Measurements from ENCODE around the gene COMMD1.
"Not testable (repeated sequence)": the region's sequence is repeated elsewhere in the genome, so short reads cannot be mapped to it uniquely, and the experiment has no call there.

COMMD1 gene

DNA sequence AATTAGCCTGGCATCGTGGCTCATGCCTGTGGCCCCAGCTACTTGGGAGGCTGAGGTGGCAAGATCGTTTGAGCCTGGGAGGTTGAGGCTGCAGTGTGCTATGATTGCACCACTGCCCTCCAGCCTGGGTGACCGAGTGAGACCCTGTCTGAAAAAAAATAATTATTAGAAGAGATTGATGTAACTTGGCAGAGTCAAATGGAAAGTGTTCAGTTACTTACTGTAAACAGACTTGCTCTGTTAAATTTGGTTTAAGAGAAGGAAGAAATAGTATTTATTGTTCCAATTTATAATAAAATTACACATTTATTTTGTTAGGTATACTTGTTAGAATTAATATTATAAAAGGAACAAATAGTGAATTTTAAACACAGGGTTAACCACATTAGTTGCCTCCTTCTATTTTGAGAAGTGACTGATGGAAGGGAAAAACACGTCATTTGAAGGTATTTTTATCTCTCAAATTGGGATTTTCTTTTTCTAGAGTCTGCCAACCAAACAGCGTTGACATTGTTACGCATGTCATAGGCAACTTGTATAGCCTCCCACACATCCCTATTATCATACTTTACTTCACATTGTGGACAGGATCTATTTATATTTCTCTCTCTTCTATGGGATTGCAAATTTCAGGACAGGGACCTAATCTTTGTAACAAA lies 171.6 kb downstream of the COMMD1 start:
- no peak for DNase-seq

DNA sequence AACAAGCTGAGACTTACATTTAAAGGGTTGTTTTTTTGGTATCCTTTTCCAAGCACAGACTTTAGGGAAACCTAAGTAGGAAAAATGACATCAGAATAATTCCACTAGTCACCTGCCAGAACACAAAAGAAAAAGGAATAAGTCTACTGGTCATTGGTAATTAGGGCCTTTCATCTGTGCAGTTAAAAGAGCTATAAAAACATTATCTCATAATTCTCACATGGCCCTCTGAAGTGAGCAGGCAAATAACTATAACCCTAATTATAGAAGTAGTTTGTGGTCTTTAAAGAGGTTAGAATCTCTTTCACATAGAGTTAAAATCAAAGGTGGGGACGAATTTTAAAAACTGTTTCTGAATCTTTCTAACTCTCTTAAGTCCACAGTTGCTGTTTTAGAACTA lies 179.3 kb downstream of the COMMD1 start:
- DNase-seq: no peak

DNA sequence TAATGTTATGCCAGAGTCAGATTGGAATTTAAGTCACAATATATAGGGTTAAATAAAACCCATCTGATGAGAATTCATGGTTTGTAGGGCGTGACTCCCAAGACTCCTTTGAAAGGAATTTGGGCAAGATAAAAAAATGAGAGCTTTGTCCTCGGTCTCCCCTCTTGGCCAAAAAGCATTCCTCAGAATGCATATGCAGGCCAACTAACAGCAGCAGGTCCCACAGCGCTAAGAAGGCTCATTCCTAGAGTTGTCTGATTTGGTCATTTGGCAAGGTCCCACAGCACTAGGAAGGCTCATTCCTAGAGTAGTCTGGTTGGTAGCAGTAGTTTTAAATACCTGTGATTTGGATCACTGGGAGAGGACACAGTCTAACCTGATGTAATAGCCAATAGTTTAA lies 184.2 kb downstream of the COMMD1 start:
- DNase-seq: no peak

DNA sequence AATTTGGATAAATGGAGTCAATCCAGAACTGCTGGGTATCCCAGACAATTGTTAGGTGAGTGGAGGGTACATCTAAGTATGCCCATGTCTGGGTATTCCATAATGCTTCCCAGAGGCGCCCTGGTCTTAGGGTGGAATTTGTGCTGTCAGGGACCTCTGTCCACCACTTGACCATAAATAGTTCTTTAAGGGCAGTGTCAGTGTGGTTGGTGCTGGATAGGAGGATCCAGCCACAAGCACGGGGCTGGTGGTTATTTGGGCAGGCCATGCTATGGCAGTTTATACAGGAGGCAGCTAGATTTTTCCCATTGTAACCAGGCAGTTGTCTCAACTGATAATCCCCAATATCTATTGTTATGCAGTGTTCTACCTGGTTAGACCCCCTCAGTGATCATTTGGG lies 186.0 kb downstream of the COMMD1 start:
- DNase-seq: no peak

DNA sequence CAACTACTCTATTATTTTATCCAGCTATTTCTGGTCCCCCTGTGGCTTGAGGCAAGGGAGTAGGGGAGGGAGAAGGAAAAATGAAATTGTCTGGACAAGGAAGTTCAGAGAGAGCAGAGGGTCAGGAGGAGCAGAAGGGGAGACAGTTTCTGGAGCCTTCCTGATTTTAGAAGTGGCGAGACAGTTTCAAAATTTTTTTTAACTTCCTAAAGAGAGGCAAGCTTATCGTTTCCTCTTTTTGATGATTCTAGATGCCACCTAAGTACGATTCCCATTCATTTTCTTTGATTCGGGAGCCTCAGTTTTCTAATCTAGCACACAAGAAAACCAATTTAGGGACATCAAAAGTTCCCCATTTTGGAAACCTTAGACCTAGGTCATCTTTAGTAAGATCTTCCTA lies 193.6 kb downstream of the COMMD1 start:
- no peak for DNase-seq

DNA sequence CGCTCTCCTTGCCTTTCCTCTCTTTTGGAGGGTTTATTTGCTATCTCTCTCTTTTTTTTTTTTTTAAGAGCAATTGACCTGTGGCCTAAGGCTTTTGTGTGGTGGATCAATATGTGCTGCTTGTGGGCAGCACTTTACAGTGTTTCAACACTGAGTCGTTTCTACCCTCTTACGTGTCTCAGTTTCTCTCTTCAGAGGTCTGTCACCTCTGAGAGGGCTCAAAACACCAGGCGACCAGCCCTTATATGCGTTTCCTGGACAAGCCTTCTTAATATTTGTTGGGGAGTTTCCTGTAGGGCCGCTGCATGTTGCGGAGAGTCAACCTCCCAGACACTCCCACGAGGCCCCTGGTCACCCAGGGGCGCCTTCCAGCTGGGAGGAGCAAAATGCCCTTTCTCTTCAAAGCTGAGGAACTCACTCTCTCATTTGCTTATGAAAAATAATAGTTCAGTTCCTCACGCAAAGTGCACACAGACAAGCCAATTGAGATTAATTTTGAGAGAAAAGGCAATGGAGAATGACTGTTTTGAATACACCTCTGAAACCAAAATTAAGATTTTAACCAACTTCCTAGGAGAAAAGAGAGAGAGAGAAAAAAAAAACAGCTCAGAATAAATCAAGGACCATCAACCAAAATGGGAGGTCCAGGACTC lies 194.2 kb downstream of the COMMD1 start:
- no peak for DNase-seq

DNA sequence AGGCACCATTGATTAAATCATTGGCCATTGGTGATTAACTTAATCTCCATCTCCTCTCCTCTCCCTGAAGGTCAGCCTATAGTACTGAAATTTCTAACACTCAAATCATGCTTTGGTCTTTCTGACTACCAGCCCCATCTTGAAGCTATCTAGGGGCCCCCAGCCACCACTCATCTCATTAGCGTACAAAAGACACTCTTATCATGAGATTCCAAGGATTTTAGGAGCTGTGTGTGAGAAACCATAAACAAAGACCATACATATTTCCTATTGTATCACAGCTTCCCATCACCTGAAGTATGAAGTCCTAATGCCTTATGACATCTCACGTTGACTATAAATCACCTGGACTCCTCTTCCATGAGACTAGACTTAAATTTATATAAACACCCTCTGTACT lies 196.4 kb downstream of the COMMD1 start:
- no peak for DNase-seq

DNA sequence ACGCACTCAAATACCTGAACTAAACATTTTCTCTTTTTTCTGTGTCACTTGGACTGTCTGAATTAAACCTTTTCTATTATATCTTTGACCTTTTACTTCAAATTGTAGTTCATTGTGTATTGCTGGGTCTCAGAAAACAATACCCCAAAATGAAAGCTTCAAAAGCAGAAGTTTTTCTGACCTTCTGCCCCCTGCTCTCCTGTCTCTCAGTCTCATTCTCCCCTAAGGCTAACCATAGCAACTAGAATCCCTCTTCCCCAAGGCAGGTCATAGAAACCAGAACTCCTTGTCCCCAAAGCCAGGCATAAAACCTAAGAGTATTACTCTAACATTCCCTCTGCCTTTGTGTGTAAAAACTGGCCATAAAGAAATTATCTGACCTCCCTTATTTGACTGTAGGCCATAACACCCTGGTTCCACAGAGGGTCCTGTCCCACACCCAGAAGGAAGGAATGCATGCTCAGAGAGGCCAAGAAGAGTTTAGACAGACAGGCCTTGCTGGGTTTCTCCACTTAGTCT lies 197.0 kb downstream of the COMMD1 start:
- DNase-seq: no peak

DNA sequence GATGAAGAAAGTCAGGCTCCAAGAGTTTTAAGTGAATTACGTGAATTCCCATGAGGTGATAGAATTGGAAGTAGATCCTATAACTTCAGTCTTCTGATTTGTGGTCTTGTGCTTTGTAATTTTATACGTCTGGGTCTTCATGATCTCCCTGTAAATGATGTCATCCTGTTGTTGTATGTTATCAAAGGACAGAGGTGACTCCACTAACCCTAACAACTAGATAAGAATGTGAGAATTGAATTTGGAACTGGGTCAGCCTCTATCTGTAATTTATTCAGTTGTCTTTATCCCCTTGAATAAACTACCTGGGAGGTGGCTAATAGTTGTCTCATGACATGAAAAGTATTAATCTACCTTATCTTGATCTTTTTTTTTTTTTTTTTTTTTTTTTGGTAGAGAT lies 204.1 kb downstream of the COMMD1 start:
- DNase-seq: no peak

DNA sequence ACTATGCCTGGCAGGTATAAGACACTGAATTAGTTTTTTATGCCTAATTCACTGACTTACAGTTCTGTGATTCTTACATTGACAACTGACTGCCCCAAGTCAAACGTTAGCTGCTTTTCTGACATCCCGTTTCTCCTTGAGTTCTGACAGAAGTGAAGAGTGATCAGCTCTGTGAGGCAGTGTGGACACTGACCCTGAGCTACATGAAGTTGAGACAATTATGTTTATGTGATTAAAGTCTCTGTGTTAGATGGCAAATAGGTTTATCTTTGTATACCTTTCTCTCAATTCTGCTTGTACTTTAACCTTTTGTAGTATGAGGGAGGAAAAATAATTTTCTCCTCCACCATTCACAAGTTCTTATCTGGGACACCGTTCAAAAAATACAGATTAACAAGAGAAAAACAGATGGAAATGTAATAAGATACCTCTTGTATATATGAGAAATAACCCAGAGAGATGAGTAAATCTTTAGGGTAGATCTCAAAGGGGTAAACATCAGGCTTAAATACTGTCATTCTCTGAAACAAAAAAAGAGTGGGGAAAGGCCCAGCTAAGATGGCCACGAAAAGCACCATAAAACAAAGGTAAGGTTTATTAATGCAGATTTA lies 205.0 kb downstream of the COMMD1 start:
- no peak for DNase-seq

DNA sequence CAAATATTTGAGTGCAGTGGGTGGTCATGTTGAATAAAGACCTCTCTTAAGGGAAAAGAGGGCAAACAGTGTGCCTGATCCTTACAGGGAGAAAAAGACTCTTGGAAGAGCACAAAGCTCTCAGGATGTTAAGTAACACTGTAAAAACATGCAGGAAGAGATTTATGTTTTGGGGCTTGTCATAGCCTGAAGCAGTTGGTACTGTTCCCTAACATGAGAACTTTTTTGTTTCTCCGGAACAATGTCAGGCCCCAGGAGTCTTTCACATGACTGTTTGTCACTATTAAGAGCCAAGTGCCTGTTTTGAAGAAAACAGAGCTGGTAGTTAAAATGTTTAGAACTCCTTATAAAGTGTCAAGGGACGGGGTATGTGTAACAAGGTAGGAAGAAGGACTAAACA lies 206.7 kb downstream of the COMMD1 start:
- DNase-seq: no peak

DNA sequence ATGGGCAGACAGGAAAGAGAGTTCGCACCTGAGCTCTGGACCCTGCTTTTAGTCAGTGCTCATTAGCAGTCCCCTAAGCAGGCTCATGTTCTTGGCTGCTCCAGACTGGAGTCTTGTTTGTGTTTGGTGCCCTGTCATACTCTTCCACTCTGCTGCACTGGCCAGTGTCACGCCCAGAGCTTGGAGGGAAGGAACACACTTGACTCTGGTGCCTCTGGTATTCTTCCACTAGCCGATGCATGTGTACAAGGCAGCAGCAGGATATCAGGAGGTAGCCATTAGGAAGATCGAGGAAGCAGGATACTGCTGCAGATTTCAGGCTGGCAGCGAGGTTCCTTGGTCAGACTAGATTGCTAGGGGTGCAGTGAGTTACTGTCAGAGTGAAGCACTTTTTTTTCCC lies 209.1 kb downstream of the COMMD1 start:
- DNase-seq: no peak

DNA sequence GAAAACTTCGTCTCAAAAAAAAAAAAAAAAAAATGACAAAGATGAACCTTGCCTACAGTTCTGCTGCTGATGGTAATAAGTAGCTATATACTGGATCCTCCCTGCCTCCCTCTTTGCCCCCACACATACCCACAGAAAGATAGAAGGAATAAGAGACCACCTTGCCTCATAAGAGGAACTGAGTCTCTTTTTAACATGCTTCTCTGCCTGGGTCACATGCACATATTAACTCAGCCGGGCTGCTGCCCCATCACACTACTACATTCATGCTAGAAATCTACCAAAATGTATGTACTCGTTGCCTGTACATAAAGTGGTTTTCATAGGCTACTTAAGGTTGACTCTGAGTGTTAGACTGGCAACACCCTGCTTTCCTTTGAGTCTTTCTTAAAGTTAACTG lies 211.5 kb downstream of the COMMD1 start:
- DNase-seq: no peak

DNA sequence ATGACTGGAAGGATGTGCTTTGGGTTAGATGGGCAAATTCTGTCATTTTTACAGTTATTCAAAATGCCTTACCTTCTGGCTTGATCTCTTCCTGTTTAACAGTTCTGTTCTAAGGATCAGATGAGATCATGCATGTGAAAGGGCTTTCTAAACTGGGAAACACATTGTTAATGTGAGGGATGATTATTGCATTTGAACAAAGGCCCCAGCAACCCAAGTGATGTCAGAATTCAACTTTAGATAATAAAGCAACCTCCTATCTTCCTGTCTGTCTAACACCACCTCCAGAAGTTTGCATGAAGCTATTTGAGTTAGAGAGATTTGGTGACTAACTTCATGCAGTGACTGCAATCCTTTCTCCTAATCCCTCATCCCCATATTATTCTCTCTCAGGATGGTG lies 212.7 kb downstream of the COMMD1 start:
- no peak for DNase-seq

DNA sequence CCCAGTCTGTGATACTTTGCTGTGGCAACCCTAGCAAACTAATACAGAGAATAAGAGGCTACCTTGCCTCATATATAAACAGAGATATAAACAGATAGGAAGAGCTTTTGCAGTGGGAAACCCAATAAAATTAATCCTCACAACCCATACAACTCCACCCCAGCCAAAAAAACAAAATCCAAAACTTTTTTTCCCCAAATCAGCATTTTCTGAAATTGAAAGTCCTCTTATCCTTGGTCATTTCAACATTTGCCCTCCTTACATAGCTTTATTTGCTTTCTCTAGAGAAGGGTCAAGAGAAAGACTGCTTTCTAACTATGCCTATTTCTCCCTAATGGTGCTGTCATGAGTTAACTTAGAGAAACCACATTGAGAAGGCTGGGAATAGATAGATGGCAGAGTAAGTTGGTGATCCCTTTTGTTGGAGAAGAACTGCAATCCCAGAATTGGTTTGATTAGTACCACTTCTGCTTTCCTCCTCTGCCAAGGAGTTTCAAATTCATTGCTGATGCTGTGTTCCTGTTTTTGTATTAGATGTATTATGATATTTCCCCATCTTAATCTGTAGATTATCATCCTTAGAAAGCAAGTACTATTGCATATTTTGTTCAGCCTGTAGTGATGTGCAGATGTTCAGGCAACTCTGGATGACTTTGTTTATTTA lies 214.0 kb downstream of the COMMD1 start:
- no peak for DNase-seq

DNA sequence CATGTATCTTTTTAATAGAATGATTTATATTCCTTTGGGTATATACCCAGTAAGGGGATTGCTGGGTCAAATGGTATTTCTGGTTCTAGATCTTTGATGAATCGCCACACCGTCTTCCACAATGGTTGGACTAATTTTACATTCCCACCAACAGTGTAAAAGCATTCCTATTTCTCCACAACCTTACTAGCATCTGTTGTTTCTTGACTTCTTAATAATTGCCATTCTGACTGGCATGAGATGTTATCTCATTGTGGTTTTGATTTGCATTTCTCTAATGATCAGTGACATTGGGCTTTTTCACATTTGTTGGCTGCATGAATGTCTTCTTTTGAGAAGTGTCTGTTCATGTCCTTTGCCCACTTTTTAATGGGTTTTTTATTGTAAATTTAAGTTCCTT lies 220.8 kb downstream of the COMMD1 start:
- DNase-seq: not testable (repeated sequence)

DNA sequence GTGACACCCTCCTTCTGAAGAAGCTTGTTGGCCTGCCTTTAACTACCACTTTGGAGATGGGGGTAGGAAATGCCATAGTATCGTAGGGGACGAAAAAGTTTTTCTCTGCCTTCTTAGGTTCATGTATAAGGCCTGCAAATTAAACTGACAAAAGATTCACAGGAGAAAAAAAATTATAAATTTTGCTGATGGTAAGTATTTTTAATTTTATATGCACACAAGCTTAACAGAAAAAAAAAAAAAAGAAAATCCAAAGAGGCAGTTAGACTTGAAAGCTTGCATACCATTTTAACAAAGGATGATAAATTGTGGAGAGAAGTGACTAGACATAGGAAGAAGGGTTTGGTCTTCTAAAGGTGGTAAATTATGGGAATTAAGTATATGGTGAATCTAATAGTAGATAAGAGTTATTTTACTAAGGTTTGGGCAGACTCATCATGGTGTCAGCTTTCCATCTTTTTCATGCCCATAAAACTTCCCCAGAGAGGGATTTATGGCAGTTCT lies 227.9 kb downstream of the COMMD1 start:
- DNase-seq: no peak

DNA sequence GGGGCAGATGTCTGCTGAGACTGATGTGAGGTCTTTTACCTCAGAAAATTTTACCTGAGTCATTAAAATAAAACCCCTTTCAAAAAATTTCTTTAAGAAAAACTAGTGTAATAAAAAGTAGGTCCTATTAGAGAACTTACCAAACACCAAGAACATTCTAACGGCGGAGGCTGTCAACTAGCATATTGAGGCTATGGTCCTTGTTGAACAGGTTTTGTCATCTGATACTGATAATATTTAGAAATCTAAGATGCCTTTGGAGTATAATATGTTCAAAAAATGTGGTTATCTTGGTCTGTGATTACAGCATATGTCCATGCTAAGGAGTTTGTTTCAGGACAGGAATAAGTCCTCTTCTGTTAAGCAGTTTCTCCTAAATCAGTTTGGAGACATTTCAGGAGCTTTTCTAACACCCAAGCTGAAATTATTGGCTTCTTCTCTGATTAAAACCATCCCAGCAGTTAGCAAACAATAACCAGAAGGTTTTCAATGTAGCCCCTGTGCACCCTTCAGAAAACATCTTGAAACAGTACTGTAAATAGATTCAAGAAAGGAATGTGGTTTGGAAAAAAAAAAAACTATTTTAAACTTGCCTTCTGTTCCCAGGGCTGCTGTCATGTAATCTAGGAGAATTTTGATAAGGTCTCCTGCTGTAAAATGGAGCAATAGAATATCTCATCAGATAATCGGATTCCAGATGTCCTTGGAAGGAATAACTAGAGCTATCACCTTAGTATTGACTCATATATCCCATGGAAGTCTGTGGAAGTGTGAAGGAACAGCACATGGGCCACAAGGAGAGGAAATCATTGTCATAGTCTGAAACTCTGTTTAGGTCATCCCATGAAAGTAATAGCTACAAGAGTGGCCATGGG lies 231.7 kb downstream of the COMMD1 start:
- no peak for DNase-seq

DNA sequence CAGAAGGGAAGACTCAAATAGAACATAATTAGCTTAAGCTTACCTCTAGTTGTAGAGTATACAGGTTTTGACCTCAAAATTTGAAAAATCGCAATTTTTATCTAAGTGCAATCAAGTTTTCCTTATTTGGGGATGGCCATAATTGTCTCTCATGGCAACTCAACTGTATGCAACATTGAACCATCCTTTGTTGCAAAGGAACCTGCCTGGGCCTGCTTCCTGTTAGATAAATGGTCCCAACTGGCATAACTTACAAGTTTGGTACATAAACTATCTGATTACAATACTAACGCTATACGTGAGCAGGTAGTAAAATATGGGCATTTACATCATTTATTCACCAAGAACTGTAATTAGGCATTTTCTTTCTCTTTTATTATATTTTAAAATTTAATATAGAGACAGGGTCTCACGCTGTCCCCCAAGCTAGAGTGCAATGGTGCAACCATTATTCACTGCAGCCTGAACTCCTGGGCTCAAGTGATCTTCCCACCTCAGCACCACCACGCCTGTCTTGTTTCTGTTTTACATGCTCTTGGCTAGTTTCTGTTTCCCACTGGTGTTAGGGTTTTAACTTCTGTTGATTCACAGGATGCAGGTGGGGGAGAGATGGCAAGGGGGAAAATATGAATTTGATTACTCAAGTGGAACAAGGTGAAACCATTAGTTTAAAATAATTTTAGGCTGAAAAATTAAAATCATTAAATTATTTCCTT lies 235.1 kb downstream of the COMMD1 start:
- no peak for DNase-seq

DNA sequence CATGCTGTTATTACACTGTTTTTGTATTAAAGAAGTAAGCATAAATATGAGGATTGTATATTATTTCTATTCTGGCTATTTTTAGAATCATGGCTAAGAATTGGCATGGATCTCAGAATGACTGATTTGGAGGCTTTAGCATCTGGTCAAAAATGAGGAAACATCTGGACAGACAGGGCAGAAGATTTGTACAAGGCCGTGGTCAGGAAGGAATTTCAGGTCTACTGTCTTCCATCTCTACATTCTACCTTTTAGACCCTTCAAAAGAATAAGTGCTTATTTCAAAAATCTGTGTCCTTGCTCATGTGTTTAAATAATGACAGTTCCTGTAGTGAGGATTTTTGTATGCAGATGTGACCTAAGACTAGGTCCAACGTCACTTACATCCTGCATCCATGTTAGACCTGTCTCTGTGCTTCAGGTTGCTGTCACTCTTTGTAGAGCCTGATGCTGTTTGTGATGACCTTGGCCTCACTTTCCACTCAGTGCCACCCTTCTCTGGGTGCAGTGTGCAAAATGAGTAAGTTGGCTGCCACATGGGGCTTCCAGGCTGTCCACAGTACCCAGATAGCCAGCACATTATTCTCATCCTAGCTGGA lies 235.8 kb downstream of the COMMD1 start:
- DNase-seq: no peak

DNA sequence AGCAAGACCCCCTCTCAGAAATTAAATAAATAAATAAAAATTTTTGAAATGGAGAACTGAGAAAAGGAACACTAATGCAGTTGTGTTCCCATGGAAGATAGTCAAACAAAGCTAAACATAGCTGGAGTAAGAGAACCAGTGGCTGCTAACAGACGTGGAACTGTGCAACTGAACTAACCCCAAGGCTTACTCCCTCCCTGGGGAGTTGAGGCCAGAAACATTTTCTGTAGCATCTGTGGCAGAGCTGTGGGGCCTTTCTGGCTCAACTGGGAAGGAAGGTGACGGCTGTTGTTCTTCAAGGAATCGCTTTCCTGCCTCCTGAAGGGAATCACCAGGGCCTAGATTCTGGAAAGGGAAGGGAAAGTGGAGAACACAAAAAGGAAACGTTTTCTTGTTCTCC lies 236.6 kb downstream of the COMMD1 start:
- DNase-seq: no peak

DNA sequence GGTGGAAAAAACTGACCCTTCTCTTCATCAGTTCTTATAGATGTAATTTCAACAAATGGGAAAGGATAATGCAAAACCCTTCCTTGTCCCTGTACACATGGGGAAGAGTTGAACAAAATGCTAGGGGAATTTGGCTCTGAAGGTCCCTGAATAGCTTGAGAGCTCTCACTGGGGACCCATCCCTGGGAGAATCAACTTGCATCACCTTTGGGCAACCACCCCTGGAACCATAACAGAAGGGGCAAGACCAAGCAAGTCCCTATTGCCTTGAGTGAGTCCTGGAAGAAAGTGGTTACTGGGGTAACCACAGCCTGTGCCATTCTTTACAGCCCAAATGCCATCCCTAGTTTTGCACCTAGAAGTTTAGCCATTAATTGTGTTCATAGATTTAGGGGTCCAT lies 238.2 kb downstream of the COMMD1 start:
- no peak for DNase-seq

Data from CD4-positive, alpha-beta T cell treated with Interleukin-1 beta for 1 hour (primary cell).